Fibroblast of lung (primary cell): Measurements from ENCODE around the gene NPC1L1. TPM values are rescaled to one million over a fixed set of nuclear protein-coding genes. Genes with fewer than 3 reads are reported as not detected.
A peak's percentile ranks its signal among the peaks of the same experiment; 100 is the strongest.

Source experiments
- DNase-seq, 2 donors: peaks; one replicate each; pipeline versions ENCODE4 v3.0.0 to v3.0.0-alpha.2; 2010; ENCODE audit warnings: low read depth in 2 of 2
- H2AFZ ChIP-seq: 2 replicates; pipeline ENCODE4 v1.5.1; 2012; ENCODE audit warnings: low read length, control low read depth, inconsistent platforms
- H3K27ac ChIP-seq: 2 replicates; pipeline ENCODE4 v1.5.1; 2011; ENCODE audit warnings: low read length, control low read depth; ENCODE audit not compliant: insufficient read depth
- H3K27me3 ChIP-seq: 2 replicates; pipeline ENCODE4 v1.5.1; 2011; ENCODE audit warnings: mild to moderate bottlenecking, low read length; ENCODE audit not compliant: control insufficient read depth, insufficient read depth
- H3K36me3 ChIP-seq: 2 replicates; pipeline ENCODE4 v1.5.1; 2011; ENCODE audit warnings: low read length; ENCODE audit not compliant: control insufficient read depth, insufficient read depth
- H3K4me1 ChIP-seq: 2 replicates; pipeline ENCODE4 v1.5.1; 2011; ENCODE audit warnings: low read length; ENCODE audit not compliant: control insufficient read depth, insufficient read depth; ENCODE audit errors: extremely low read depth
- H3K4me2 ChIP-seq: 2 replicates; pipeline ENCODE4 v1.5.1; 2011; ENCODE audit warnings: low read length, control low read depth; ENCODE audit not compliant: insufficient read depth; ENCODE audit errors: extremely low read depth
- H3K4me3 ChIP-seq, 4 experiments: fragments of 200-600 bp in 1 of 4; sonication (generic) in 1 of 4; replicated peaks in 1 of 4; 2 replicates each; pipeline ENCODE4 v1.5.1; 2011 to 2016; ENCODE audit warnings: low read length in 4 of 4, low read depth in 3 of 4, mild to moderate bottlenecking in 3 of 4, control low read depth in 2 of 4, inconsistent platforms in 1 of 4, mixed read lengths in 1 of 4; ENCODE audit not compliant: insufficient read depth in 1 of 4; ENCODE audit errors: control extremely low read depth in 1 of 4
- H3K79me2 ChIP-seq: 2 replicates; pipeline ENCODE4 v1.5.1; 2012; ENCODE audit warnings: mild to moderate bottlenecking, low read length, inconsistent platforms; ENCODE audit not compliant: control insufficient read depth, insufficient read depth
- H3K9ac ChIP-seq: 2 replicates; pipeline ENCODE4 v1.5.1; 2011; ENCODE audit warnings: mild to moderate bottlenecking, low read length, control low read depth; ENCODE audit not compliant: insufficient read depth
- H3K9me3 ChIP-seq: 2 replicates; pipeline ENCODE4 v1.5.1; 2012; ENCODE audit warnings: low read depth, low read length; ENCODE audit not compliant: control insufficient read depth, insufficient read depth
- H4K20me1 ChIP-seq: 2 replicates; pipeline ENCODE4 v1.5.1; 2011; ENCODE audit warnings: low read length; ENCODE audit not compliant: control insufficient read depth, insufficient read depth; ENCODE audit errors: extremely low read depth
- CTCF ChIP-seq, 2 donors: IDR thresholded peaks in 1 of 2; conservative IDR thresholded peaks in 1 of 2; 1 replicate in 1 of 2; 2 replicates in 1 of 2; pipeline ENCODE4 v1.5.1; 2011 to 2012; ENCODE audit warnings: low read length in 2 of 2, control low read depth in 1 of 2, inconsistent platforms in 1 of 2, low read depth in 1 of 2, mild to moderate bottlenecking in 1 of 2
- EZH2 ChIP-seq: IDR thresholded peaks from 2 replicates; pipeline ENCODE4 v1.5.1; 2012; ENCODE audit warnings: low read length, control low read depth, mild to moderate bottlenecking; ENCODE audit errors: missing control alignments
- polyA plus RNA-seq, 2 donors: library from polyadenylated mRNA; depleted of rRNA in 1 of 2; stranded (reverse) in 1 of 2; unstranded in 1 of 2; fragments of >200 nt; gene quantifications; 2 replicates each; pipeline ENCODE4 v1.2.1, GENCODE V29; 2011 to 2012; ENCODE audit warnings: missing spikeins in 1 of 2
- total RNA-seq: library from RNA; depleted of rRNA; stranded (reverse); fragments of >200 nt; gene quantifications from 2 replicates; pipeline ENCODE4 v1.2.1, GENCODE V29; 2014

NPC1L1 gene
- total and polyA plus RNA-seq, 2 donors (not counting 1 experiment from before 2014, with no cell fraction given): under 0.01 to 0.05 TPM

GRCh38 chr7:44469461-44470134 lies 71.5 kb downstream of the NPC1L1 start:
- Histone ChIP-seq H2AFZ (no peak overlapping the region), H3K27ac (no peak overlapping the region), H3K4me2 (no peak overlapping the region), H4K20me1 (no peaks in the 10 kb centered on the region), H3K36me3 (peaks cover 2% of the 10 kb centered on the region), H3K9me3 (no peaks in the 10 kb centered on the region), H3K79me2 (peaks cover 33% of the 10 kb centered on the region), H3K4me1 (no peaks in the 10 kb centered on the region), H3K4me3 (no peak overlapping the region), H3K27me3 (no peaks in the 10 kb centered on the region), H3K9ac (no peak overlapping the region)
- DNase-seq: peak in 1 of 2 donors; percentile 35
- TF ChIP-seq CTCF (conservative IDR thresholded peaks at IDR 0.05 in 1 of 2, IDR thresholded peaks at IDR 0.05 in 1 of 2; ENCODE audit: low read depth in 1 of 2, low read length in 2 of 2): no peak
- no peak for TF ChIP-seq EZH2

DNA sequence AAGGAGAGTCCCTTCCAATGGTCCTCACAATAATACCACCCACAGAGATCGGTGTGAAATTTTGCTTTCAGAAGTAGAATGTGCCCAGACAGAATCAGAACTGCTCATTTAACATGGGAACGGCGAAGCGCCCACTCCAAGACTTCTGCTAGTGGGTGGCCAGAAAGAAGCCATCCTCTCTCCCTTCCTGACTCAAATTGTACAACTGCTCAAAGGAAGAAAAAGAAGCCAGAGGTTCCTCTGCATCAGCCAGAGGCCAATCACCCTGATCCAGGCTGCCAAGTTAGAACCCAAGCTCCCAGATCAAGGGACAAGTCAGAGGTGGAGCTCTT lies 73.9 kb downstream of the NPC1L1 start:
- Histone ChIP-seq H3K4me1 (no peaks in the 10 kb centered on the region), H3K36me3 (peaks cover 2% of the 10 kb centered on the region), H3K4me3 (no peak overlapping the region), H3K4me2 (no peak overlapping the region), H4K20me1 (no peaks in the 10 kb centered on the region), H3K27me3 (no peaks in the 10 kb centered on the region), H3K9ac (no peak overlapping the region), H3K9me3 (no peaks in the 10 kb centered on the region), H2AFZ (no peak overlapping the region), H3K27ac (no peak overlapping the region), H3K79me2 (peaks cover 34% of the 10 kb centered on the region)
- TF ChIP-seq EZH2: no peak
- TF ChIP-seq CTCF (conservative IDR thresholded peaks at IDR 0.05 in 1 of 2, IDR thresholded peaks at IDR 0.05 in 1 of 2; ENCODE audit: low read depth in 1 of 2, low read length in 2 of 2): no peak
- DNase-seq: no peak

- Histone ChIP-seq H3K4me2 (no peak overlapping the region), H3K9me3 (no peaks in the 10 kb centered on the region), H3K4me1 (peaks cover 3% of the 10 kb centered on the region), H4K20me1 (no peaks in the 10 kb centered on the region), H3K27ac (no peak overlapping the region), H3K9ac (no peak overlapping the region), H2AFZ (no peak overlapping the region), H3K4me3 (no peak overlapping the region), H3K36me3 (peaks cover 2% of the 10 kb centered on the region), H3K27me3 (no peaks in the 10 kb centered on the region), H3K79me2 (peaks cover 34% of the 10 kb centered on the region)
- TF ChIP-seq CTCF (conservative IDR thresholded peaks at IDR 0.05 in 1 of 2, IDR thresholded peaks at IDR 0.05 in 1 of 2; ENCODE audit: low read depth in 1 of 2, low read length in 2 of 2) (no peak), EZH2 (no peak)
- peak; percentile 36 to 48 for DNase-seq
These were observed 74.6 kb downstream of the NPC1L1 start for GRCh38 chr7:44466300-44467216.
